CD4-positive, CD25-positive, alpha-beta regulatory T cell (primary cell): ENCODE results near the gene SLC7A8. TPM values are rescaled to one million over a fixed set of nuclear protein-coding genes. Genes with fewer than 3 reads are reported as not detected.

Experiments
- ATAC-seq, 2 donors: fragments of 150-1000 bp; cut with Tn5 transposase; one replicate each; pipeline ENCODE4 v1.10.0; 2021; ENCODE audit warnings: low read depth in 2 of 2, moderate number of reproducible peaks in 2 of 2, moderate library complexity in 1 of 2
- DNase-seq, 3 donors: peaks; one replicate each; pipeline versions ENCODE4 v3.0.0 to v3.0.0-alpha.2; 2012 to 2022; ENCODE audit warnings: mixed read lengths in 1 of 3
- H3K27ac ChIP-seq: one replicate; pipeline ENCODE4 v1.7.0; 2013; ENCODE audit warnings: mild to moderate bottlenecking, low read length; ENCODE audit not compliant: insufficient read depth, poor library complexity, severe bottlenecking
- H3K27me3 ChIP-seq: one replicate; pipeline ENCODE4 v1.7.0; 2013; ENCODE audit warnings: low read length; ENCODE audit not compliant: control insufficient read depth, insufficient read depth
- H3K36me3 ChIP-seq: one replicate; pipeline ENCODE4 v1.7.0; 2013; ENCODE audit warnings: mild to moderate bottlenecking, low read length, moderate library complexity; ENCODE audit not compliant: control insufficient read depth, insufficient read depth
- H3K4me1 ChIP-seq: 2 replicates; pipeline ENCODE4 v1.7.0; 2013; ENCODE audit warnings: mild to moderate bottlenecking, low read length; ENCODE audit not compliant: insufficient read depth, control insufficient read depth, poor library complexity, severe bottlenecking
- H3K4me3 ChIP-seq: one replicate; pipeline ENCODE4 v1.7.0; 2013; ENCODE audit warnings: low read depth, mild to moderate bottlenecking, low read length, moderate library complexity
- H3K9me3 ChIP-seq, 2 experiments: 1 replicate in 1 of 2; 2 replicates in 1 of 2; pipeline ENCODE4 v1.7.0; 2013; ENCODE audit warnings: low read length in 2 of 2, mild to moderate bottlenecking in 1 of 2, moderate library complexity in 1 of 2; ENCODE audit not compliant: control insufficient read depth in 2 of 2
- H3K27ac Mint-ChIP-seq, 3 donors: one replicate each; pipeline ENCODE4 v1.8.0; 2020 to 2022; ENCODE audit warnings: mild to moderate bottlenecking in 3 of 3, mixed read lengths in 3 of 3, moderate library complexity in 2 of 3
- H3K27me3 Mint-ChIP-seq: one replicate; pipeline ENCODE4 v1.8.0; 2022; ENCODE audit warnings: mild to moderate bottlenecking, mixed read lengths
- H3K36me3 Mint-ChIP-seq: one replicate; pipeline ENCODE4 v1.8.0; 2020; ENCODE audit warnings: mixed read lengths
- H3K4me1 Mint-ChIP-seq, 4 donors: one replicate each; pipeline ENCODE4 v1.8.0; 2020 to 2022; ENCODE audit warnings: mixed read lengths in 4 of 4, mild to moderate bottlenecking in 1 of 4
- H3K4me3 Mint-ChIP-seq, 4 donors: one replicate each; pipeline ENCODE4 v1.8.0; 2020 to 2022; ENCODE audit warnings: mild to moderate bottlenecking in 4 of 4, mixed read lengths in 4 of 4, moderate library complexity in 3 of 4
- H3K9me3 Mint-ChIP-seq, 7 donors: one replicate each; pipeline ENCODE4 v1.8.0; 2020 to 2022; ENCODE audit warnings: mixed read lengths in 7 of 7, mild to moderate bottlenecking in 3 of 7, moderate library complexity in 2 of 7
- polyA plus RNA-seq, 4 donors: library from polyadenylated mRNA; unstranded; fragments of 300-500 nt; fragmentation: Illumina TruSeq; gene quantifications; one replicate each; pipeline ENCODE4 v1.2.3, GENCODE V29; 2021
- total RNA-seq: library from RNA; stranded (reverse); gene quantifications from one replicate; pipeline ENCODE4 v1.2.3, GENCODE V29; 2022

The SLC7A8 gene
- total and polyA plus RNA-seq, 5 donors from 2014 or later, result 0.48 to 1.8 (median 1.1) TPM; not detected in 1

- H3K4me1 Mint-ChIP-seq, result peaks cover 0 to 7% (median 3%) of the 10 kb centered on the region in 4 donors
- Histone ChIP-seq H3K4me3 (no peak overlapping the region), H3K36me3 (no peaks in the 10 kb centered on the region), H3K27me3 (peaks cover 2% of the 10 kb centered on the region), H3K27ac (no peak overlapping the region), H3K9me3 (no peaks in the 10 kb centered on the region), H3K4me1 (no peaks in the 10 kb centered on the region)
- peak overlapping the region in 1 of 3 donors; percentile 22 for H3K27ac Mint-ChIP-seq
- peaks cover 12% of the 10 kb centered on the region for H3K27me3 Mint-ChIP-seq
- H3K36me3 Mint-ChIP-seq, result no peaks in the 10 kb centered on the region
- no peak for ATAC-seq
- DNase-seq, result no peak
- H3K9me3 Mint-ChIP-seq, result no peaks in the 10 kb centered on the region
- H3K4me3 Mint-ChIP-seq, result no peak overlapping the region
Measured at GRCh38 chr14:23128969-23129758, 54.3 kb downstream of the SLC7A8 start.

GRCh38 chr14:23127861-23128260 lies 55.6 kb downstream of the SLC7A8 start:
- DNase-seq (no peak), ATAC-seq (no peak)
- Histone ChIP-seq H3K4me1 (no peaks in the 10 kb centered on the region), H3K9me3 (no peaks in the 10 kb centered on the region), H3K27me3 (peaks cover 2% of the 10 kb centered on the region), H3K27ac (no peak overlapping the region), H3K36me3 (no peaks in the 10 kb centered on the region), H3K4me3 (no peak overlapping the region)
- no peak overlapping the region for H3K4me3 Mint-ChIP-seq
- no peak overlapping the region for H3K27ac Mint-ChIP-seq
- H3K9me3 Mint-ChIP-seq, result no peaks in the 10 kb centered on the region
- H3K36me3 Mint-ChIP-seq, result no peaks in the 10 kb centered on the region
- peaks cover 0 to 7% (median 3%) of the 10 kb centered on the region in 4 donors for H3K4me1 Mint-ChIP-seq
- peaks cover 12% of the 10 kb centered on the region for H3K27me3 Mint-ChIP-seq

- no peak overlapping the region for H3K4me3 ChIP-seq
- Mint-ChIP-seq H3K36me3 (no peaks in the 10 kb centered on the region), H3K27ac (no peak overlapping the region), H3K4me3 (no peak overlapping the region), H3K9me3 (no peaks in the 10 kb centered on the region), H3K27me3 (peaks cover 12% of the 10 kb centered on the region), H3K4me1 (peaks cover 0 to 9% (median 4%) of the 10 kb centered on the region in 4 donors)
- no peaks in the 10 kb centered on the region for H3K4me1 ChIP-seq
- ATAC-seq (no peak), DNase-seq (no peak)
- H3K36me3 ChIP-seq, result no peaks in the 10 kb centered on the region
- no peak overlapping the region for H3K27ac ChIP-seq
- H3K27me3 ChIP-seq, result peaks cover 2% of the 10 kb centered on the region
- H3K9me3 ChIP-seq, result no peaks in the 10 kb centered on the region
Measured at GRCh38 chr14:23126548-23127278, 56.7 kb downstream of the SLC7A8 start.

GRCh38 chr14:23125933-23126524 lies 57.4 kb downstream of the SLC7A8 start:
- Mint-ChIP-seq H3K27me3 (peaks cover 8% of the 10 kb centered on the region), H3K4me1 (peaks cover 0 to 16% (median 9%) of the 10 kb centered on the region in 4 donors), H3K4me3 (no peak overlapping the region), H3K9me3 (no peaks in the 10 kb centered on the region), H3K27ac (no peak overlapping the region), H3K36me3 (no peaks in the 10 kb centered on the region)
- Histone ChIP-seq H3K9me3 (no peaks in the 10 kb centered on the region), H3K27me3 (peaks cover 2% of the 10 kb centered on the region), H3K27ac (no peak overlapping the region), H3K4me3 (no peak overlapping the region), H3K4me1 (peaks cover 7% of the 10 kb centered on the region), H3K36me3 (no peaks in the 10 kb centered on the region)
- no peak for DNase-seq
- no peak for ATAC-seq

GRCh38 chr14:23125011-23125410 lies 58.4 kb downstream of the SLC7A8 start:
- H3K27ac Mint-ChIP-seq, result peak overlapping the region in 1 of 3 donors; percentile 28
- no peaks in the 10 kb centered on the region for H3K36me3 Mint-ChIP-seq
- ATAC-seq (no peak), DNase-seq (no peak)
- no peaks in the 10 kb centered on the region for H3K9me3 Mint-ChIP-seq
- H3K4me1 Mint-ChIP-seq, result peaks cover 0 to 26% (median 18%) of the 10 kb centered on the region in 4 donors
- no peak overlapping the region for H3K4me3 Mint-ChIP-seq
- Histone ChIP-seq H3K36me3 (no peaks in the 10 kb centered on the region), H3K4me3 (no peak overlapping the region), H3K9me3 (no peaks in the 10 kb centered on the region), H3K4me1 (peaks cover 17% of the 10 kb centered on the region), H3K27ac (no peak overlapping the region), H3K27me3 (no peaks in the 10 kb centered on the region)
- H3K27me3 Mint-ChIP-seq, result no peaks in the 10 kb centered on the region

GRCh38 chr14:23124337-23124954 lies 59.0 kb downstream of the SLC7A8 start:
- Mint-ChIP-seq H3K36me3 (no peaks in the 10 kb centered on the region), H3K4me3 (no peak overlapping the region), H3K27ac (no peak overlapping the region), H3K9me3 (no peaks in the 10 kb centered on the region), H3K4me1 (peaks cover 0 to 31% (median 22%) of the 10 kb centered on the region in 4 donors), H3K27me3 (no peaks in the 10 kb centered on the region)
- no peak for ATAC-seq
- Histone ChIP-seq H3K4me3 (no peak overlapping the region), H3K27ac (no peak overlapping the region), H3K9me3 (no peaks in the 10 kb centered on the region), H3K27me3 (no peaks in the 10 kb centered on the region), H3K36me3 (no peaks in the 10 kb centered on the region), H3K4me1 (peaks cover 22% of the 10 kb centered on the region)
- DNase-seq, result no peak

GRCh38 chr14:23123419-23123818 lies 60.0 kb downstream of the SLC7A8 start:
- Mint-ChIP-seq H3K36me3 (no peaks in the 10 kb centered on the region), H3K4me3 (no peak overlapping the region), H3K27me3 (peaks cover 4% of the 10 kb centered on the region), H3K4me1 (peaks cover 0 to 39% (median 25%) of the 10 kb centered on the region in 4 donors), H3K27ac (peak overlapping the region in 1 of 3 donors; percentile 71), H3K9me3 (no peaks in the 10 kb centered on the region)
- no peaks in the 10 kb centered on the region for H3K27me3 ChIP-seq
- no peak for ATAC-seq
- no peaks in the 10 kb centered on the region for H3K9me3 ChIP-seq
- peaks cover 30% of the 10 kb centered on the region for H3K4me1 ChIP-seq
- H3K36me3 ChIP-seq, result no peaks in the 10 kb centered on the region
- no peak overlapping the region for H3K27ac ChIP-seq
- no peak overlapping the region for H3K4me3 ChIP-seq
- no peak for DNase-seq
